HG03460 (cell line): ENCODE data around the gene MARCHF10.

ENCODE experiments used
- ATAC-seq: cut with Tn5 transposase; IDR thresholded peaks from one replicate; pipeline ENCODE4 v1.9.1; 2021; ENCODE audit not compliant: unreplicated experiment

The MARCHF10 gene

GRCh38 chr17:62681061-62681938 is 126.8 kb downstream of the MARCHF10 start:
- no peak for ATAC-seq

GRCh38 chr17:62680541-62681052 is 127.5 kb downstream of the MARCHF10 start:
- no peak for ATAC-seq

- no peak for ATAC-seq
These were observed 128.2 kb downstream of the MARCHF10 start for GRCh38 chr17:62679866-62680377.

- no peak for ATAC-seq
These were observed 129.7 kb downstream of the MARCHF10 start for GRCh38 chr17:62678214-62678919.

- no peak for ATAC-seq
These were observed 131.0 kb downstream of the MARCHF10 start for GRCh38 chr17:62676952-62677596.

GRCh38 chr17:62676231-62676943 is 131.7 kb downstream of the MARCHF10 start:
- no peak for ATAC-seq

- ATAC-seq: no peak
These were observed 132.4 kb downstream of the MARCHF10 start for GRCh38 chr17:62675701-62676100.

GRCh38 chr17:62675260-62675659 is 132.9 kb downstream of the MARCHF10 start:
- no peak for ATAC-seq

- no peak for ATAC-seq
These were observed 133.3 kb downstream of the MARCHF10 start for GRCh38 chr17:62674841-62675240.

- ATAC-seq: no peak
These were observed 133.8 kb downstream of the MARCHF10 start for GRCh38 chr17:62674363-62674739.

- ATAC-seq: no peak
These were observed 134.3 kb downstream of the MARCHF10 start for GRCh38 chr17:62673614-62674362.

- ATAC-seq: no peak
These were observed 135.2 kb downstream of the MARCHF10 start for GRCh38 chr17:62672957-62673356.

- ATAC-seq: no peak
These were observed 136.6 kb downstream of the MARCHF10 start for GRCh38 chr17:62671553-62671952.

GRCh38 chr17:62670202-62670821 is 137.8 kb downstream of the MARCHF10 start:
- ATAC-seq: no peak

- ATAC-seq: no peak
These were observed 139.9 kb downstream of the MARCHF10 start for GRCh38 chr17:62668091-62668804.

- no peak for ATAC-seq
These were observed 141.1 kb downstream of the MARCHF10 start for GRCh38 chr17:62666801-62667591.

GRCh38 chr17:62666061-62666800 is 141.9 kb downstream of the MARCHF10 start:
- ATAC-seq: no peak
